Hair follicular keratinocyte (primary cell): Measurements from ENCODE around the gene LRRN4. TPM values are rescaled to one million over a fixed set of nuclear protein-coding genes. Genes with fewer than 3 reads are reported as not detected.

ENCODE experiments used
- total RNA-seq: library from RNA; depleted of rRNA; stranded (reverse); fragments of >200 nt; gene quantifications from 2 replicates; pipeline ENCODE4 v1.2.3, GENCODE V29; 2015

Gene LRRN4
- 0.16 and 0.84 TPM in 2 replicates for total RNA-seq

DNA sequence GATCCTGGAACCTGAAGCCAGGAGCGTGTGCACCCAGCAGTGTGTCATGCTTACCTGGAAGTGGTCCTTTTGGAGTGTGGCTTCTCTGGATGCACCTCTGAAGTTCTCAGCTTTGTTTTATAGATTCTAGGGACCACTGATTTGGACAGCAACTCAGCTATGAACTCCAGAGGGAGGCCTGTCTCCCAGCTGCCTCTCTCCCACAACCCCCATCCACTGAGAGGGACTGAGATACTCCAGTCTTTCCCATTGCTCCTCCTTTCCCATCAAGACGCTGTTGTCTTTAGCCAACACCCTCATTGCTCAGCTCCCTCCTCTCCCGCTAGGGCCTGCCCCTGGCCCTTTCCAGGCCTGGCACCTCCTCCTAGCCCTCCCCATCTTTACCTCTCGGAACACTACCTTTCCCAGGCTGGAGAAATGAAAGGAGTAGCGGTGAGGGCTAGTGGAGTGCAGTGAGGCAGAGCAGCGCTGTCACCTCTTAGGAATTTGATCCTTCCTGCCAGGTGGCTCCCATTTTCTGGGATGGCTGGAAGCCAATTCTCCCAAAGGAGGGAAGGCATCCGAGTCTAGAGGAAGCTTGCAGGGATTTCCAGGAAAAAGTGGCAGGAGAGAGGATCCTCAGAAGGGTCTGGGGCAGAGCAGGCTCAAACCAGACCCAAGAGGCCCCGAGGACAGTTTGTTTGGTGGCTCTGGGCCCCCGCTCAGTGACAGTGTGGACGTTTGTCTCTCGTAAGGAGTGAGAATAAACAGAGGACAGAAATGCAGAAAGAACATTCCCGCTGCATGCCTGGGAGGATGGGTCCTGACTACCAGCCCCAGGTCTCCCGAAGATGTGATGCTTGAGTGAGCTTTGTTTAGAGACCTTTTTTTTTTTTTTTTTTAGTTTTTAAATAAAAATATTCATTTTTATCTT is at the start of gene LRRN4:
TSS of gene LRRN4 (minus strand) at position 285 of the 913 bp plus-strand sequence. CDS start 1,261 bp downstream, outside the sequence.

Other genes with a start within 250 kb of the LRRN4 start
- gene CHGB, start 142.6 kb downstream of the LRRN4 start, total RNA-seq: 0.39 and 0.49 TPM in 2 replicates
- 13.4 and 22.5 TPM in 2 replicates for gene TRMT6, start 103.5 kb downstream of the LRRN4 start, total RNA-seq
- gene MCM8, start 103.4 kb downstream of the LRRN4 start, total RNA-seq: 8.1 and 12.2 TPM in 2 replicates
- gene CRLS1, start 47.9 kb downstream of the LRRN4 start, total RNA-seq: 34.0 and 38.7 TPM in 2 replicates
- 98.4 and 202 TPM in 2 replicates for gene FERMT1, start 69.0 kb upstream of the LRRN4 start, total RNA-seq